CD14-positive monocyte (primary cell): ENCODE data around the gene STX17. TPM values are rescaled to one million over a fixed set of nuclear protein-coding genes. Genes with fewer than 3 reads are reported as not detected.

Experiments
- DNase-seq, 3 donors: peaks; one replicate each; pipeline ENCODE4 v3.0.0-alpha.2; 2011 to 2022
- H2AFZ ChIP-seq: 2 replicates; pipeline ENCODE4 v1.6.0; 2012; ENCODE audit warnings: mild to moderate bottlenecking, low read depth, low read length, inconsistent platforms; ENCODE audit not compliant: insufficient read depth, poor library complexity, severe bottlenecking
- H3K27ac ChIP-seq, 2 donors: 1 replicate in 1 of 2; 2 replicates in 1 of 2; pipeline ENCODE4 v1.5.1; 2012 to 2013; ENCODE audit warnings: low read length in 2 of 2, control low read depth in 1 of 2, inconsistent platforms in 1 of 2, low read depth in 1 of 2, mild to moderate bottlenecking in 1 of 2
- H3K27me3 ChIP-seq, 2 donors: one replicate each; pipeline versions ENCODE4 v1.6.0 to v1.6.1; 2011 to 2013; ENCODE audit warnings: low read length in 2 of 2; ENCODE audit not compliant: control insufficient read depth in 2 of 2, insufficient read depth in 2 of 2
- H3K36me3 ChIP-seq, 2 donors: replicated peaks in 1 of 2; 1 replicate in 1 of 2; 2 replicates in 1 of 2; pipeline versions ENCODE4 v1.5.1 to v1.6.1; 2012 to 2013; ENCODE audit warnings: low read length in 2 of 2, control low read depth in 1 of 2, inconsistent platforms in 1 of 2, mild to moderate bottlenecking in 1 of 2; ENCODE audit not compliant: insufficient read depth in 2 of 2, control insufficient read depth in 1 of 2
- H3K4me1 ChIP-seq, 2 donors: 1 replicate in 1 of 2; 2 replicates in 1 of 2; pipeline versions ENCODE4 v1.5.1 to v1.6.1; 2012 to 2013; ENCODE audit warnings: low read length in 2 of 2, control low read depth in 1 of 2, inconsistent platforms in 1 of 2, mild to moderate bottlenecking in 1 of 2, moderate library complexity in 1 of 2; ENCODE audit not compliant: insufficient read depth in 2 of 2, control insufficient read depth in 1 of 2
- H3K4me2 ChIP-seq: replicated peaks from 2 replicates; pipeline ENCODE3; 2012; ENCODE audit warnings: low read length, moderate library complexity, mild to moderate bottlenecking; ENCODE audit not compliant: poor library complexity, severe bottlenecking; ENCODE audit errors: extremely low read depth
- H3K4me3 ChIP-seq, 3 experiments: fragments of 200-600 bp in 1 of 3; sonication (generic) in 1 of 3; replicated peaks in 1 of 3; 1 replicate in 2 of 3; 2 replicates in 1 of 3; pipeline ENCODE4 v1.5.1; 2011 to 2013; ENCODE audit warnings: low read length in 3 of 3, mild to moderate bottlenecking in 3 of 3, control low read depth in 2 of 3, low read depth in 2 of 3, inconsistent platforms in 1 of 3, moderate library complexity in 1 of 3
- H3K79me2 ChIP-seq: 2 replicates; pipeline ENCODE4 v1.6.0; 2012; ENCODE audit warnings: mild to moderate bottlenecking, control low read depth, inconsistent platforms, low read length, moderate library complexity; ENCODE audit not compliant: insufficient read depth
- H3K9ac ChIP-seq: 2 replicates; pipeline ENCODE4 v1.6.0; 2017; ENCODE audit warnings: low read length, mild to moderate bottlenecking; ENCODE audit not compliant: insufficient read depth, poor library complexity, severe bottlenecking
- H3K9me3 ChIP-seq, 2 donors: replicated peaks in 1 of 2; 1 replicate in 1 of 2; 2 replicates in 1 of 2; pipeline versions ENCODE4 v1.5.1 to v1.6.1; 2012 to 2013; ENCODE audit warnings: low read length in 2 of 2, control low read depth in 1 of 2; ENCODE audit not compliant: control insufficient read depth in 1 of 2, insufficient read depth in 1 of 2
- H4K20me1 ChIP-seq: 2 replicates; pipeline ENCODE4 v1.6.0; 2012; ENCODE audit warnings: mild to moderate bottlenecking, low read length, control low read depth, moderate library complexity; ENCODE audit not compliant: insufficient read depth
- H3K27ac Mint-ChIP-seq, 7 donors: one replicate each; pipeline ENCODE4 v1.8.0; 2020; ENCODE audit warnings: mild to moderate bottlenecking in 7 of 7, mixed read lengths in 7 of 7, moderate library complexity in 6 of 7, inconsistent platforms in 2 of 7
- H3K27me3 Mint-ChIP-seq, 3 donors: one replicate each; pipeline ENCODE4 v1.8.0; 2021 to 2022; ENCODE audit warnings: low read depth in 3 of 3, mild to moderate bottlenecking in 3 of 3, mixed read lengths in 3 of 3, moderate library complexity in 3 of 3, inconsistent platforms in 1 of 3
- H3K36me3 Mint-ChIP-seq, 2 donors: one replicate each; pipeline ENCODE4 v1.8.0; 2020; ENCODE audit warnings: mixed read lengths in 2 of 2, inconsistent platforms in 1 of 2, mild to moderate bottlenecking in 1 of 2
- H3K4me1 Mint-ChIP-seq: one replicate; pipeline ENCODE4 v1.8.0; 2020; ENCODE audit warnings: mild to moderate bottlenecking, mixed read lengths
- H3K4me3 Mint-ChIP-seq, 2 donors: one replicate each; pipeline ENCODE4 v1.8.0; 2020; ENCODE audit warnings: mild to moderate bottlenecking in 2 of 2, mixed read lengths in 2 of 2, moderate library complexity in 1 of 2
- H3K9me3 Mint-ChIP-seq, 7 donors: one replicate each; pipeline ENCODE4 v1.8.0; 2020 to 2022; ENCODE audit warnings: mixed read lengths in 7 of 7, mild to moderate bottlenecking in 6 of 7, moderate library complexity in 6 of 7, inconsistent platforms in 2 of 7
- WGBS: methylation state at CpG from one replicate; pipeline ENCODE4 v1.1.5; 2013; ENCODE audit warnings: missing lambda C conversion rate; ENCODE audit not compliant: insufficient coverage; 5-methylcytosine and 5-hydroxymethylcytosine counted together
- intact Hi-C, 2 donors: fragments of 100-400 bp; cut with micrococcal nuclease; formaldehyde crosslinking; loops; one replicate each; pipeline versions ENCODE4 v1.15.0 to v1.15.1; 2023
- polyA plus RNA-seq, 3 donors: library from polyadenylated mRNA; depleted of rRNA in 1 of 3; unstranded in 2 of 3; stranded (reverse) in 1 of 3; fragments of 300-500 nt in 2 of 3; fragments of >200 nt in 1 of 3; fragmentation: Illumina TruSeq in 2 of 3; gene quantifications; 1 replicate in 2 of 3; 2 replicates in 1 of 3; pipeline ENCODE4 v1.2.3, GENCODE V29; 2012 to 2021
- TF ChIP-seq, protein P1 (sequence below): fragments of 200-600 bp; IDR thresholded peaks from one replicate; pipeline ENCODE4 v1.8.0; 2022; ENCODE audit warnings: antibody characterized with exemption, mild to moderate bottlenecking

The STX17 gene
- polyA plus RNA-seq, 3 donors = 10.3 to 16.8 (median 10.6) TPM

DNA sequence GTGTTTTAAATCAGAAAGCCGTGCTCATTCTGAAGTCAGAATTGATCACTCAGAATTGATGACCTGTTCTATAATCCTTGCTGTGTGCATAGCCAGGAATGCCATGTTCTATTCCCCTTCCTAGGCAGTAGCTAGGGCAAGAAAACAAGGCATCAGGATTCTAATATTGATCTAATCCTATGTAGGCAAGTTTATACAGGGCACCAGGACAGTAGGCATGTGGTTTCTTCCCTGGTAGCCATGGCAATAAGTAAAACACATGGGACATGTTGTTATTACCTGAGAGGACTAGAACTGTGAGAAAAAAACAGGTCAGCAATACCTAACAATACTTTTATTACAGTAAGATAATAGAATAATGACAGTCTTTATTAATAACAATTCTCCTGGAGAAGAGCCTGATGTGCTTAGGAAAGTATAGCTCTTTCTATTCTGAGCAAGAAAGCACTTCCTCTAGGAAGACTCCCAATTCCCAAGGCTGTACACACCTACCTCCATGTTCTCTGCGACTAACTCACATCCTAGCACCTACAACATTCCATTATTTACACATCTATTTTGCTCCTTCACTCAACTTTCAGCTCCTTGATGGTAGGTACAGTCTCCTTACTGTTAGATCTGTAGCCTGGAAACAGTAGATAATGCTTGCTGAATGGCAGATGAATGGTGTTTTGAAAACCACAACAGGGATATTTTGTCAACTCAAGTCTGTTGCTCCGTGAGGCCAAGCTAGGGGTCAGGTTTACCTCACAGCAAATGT lies 70.8 kb downstream of the STX17 start:
- no peaks in the 10 kb centered on the region for H3K27me3 ChIP-seq
- 100% methylated on average over 1 of the region's 3 CpGs for WGBS
- Mint-ChIP-seq H3K27ac (no peak overlapping the region), H3K4me1 (no peaks in the 10 kb centered on the region), H3K36me3 (peaks cover 30 to 33% of the 10 kb centered on the region in 2 donors), H3K4me3 (no peak overlapping the region), H3K9me3 (no peaks in the 10 kb centered on the region), H3K27me3 (no peaks in the 10 kb centered on the region)
- H3K4me1 ChIP-seq = no peaks in the 10 kb centered on the region
- no peak for DNase-seq
- no peak overlapping the region for H3K4me2 ChIP-seq
- H3K27ac ChIP-seq = no peak overlapping the region
- TF ChIP-seq, protein P1, sequence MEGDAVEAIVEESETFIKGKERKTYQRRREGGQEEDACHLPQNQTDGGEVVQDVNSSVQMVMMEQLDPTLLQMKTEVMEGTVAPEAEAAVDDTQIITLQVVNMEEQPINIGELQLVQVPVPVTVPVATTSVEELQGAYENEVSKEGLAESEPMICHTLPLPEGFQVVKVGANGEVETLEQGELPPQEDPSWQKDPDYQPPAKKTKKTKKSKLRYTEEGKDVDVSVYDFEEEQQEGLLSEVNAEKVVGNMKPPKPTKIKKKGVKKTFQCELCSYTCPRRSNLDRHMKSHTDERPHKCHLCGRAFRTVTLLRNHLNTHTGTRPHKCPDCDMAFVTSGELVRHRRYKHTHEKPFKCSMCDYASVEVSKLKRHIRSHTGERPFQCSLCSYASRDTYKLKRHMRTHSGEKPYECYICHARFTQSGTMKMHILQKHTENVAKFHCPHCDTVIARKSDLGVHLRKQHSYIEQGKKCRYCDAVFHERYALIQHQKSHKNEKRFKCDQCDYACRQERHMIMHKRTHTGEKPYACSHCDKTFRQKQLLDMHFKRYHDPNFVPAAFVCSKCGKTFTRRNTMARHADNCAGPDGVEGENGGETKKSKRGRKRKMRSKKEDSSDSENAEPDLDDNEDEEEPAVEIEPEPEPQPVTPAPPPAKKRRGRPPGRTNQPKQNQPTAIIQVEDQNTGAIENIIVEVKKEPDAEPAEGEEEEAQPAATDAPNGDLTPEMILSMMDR = no peak
- H3K79me2 ChIP-seq = no peaks in the 10 kb centered on the region
- no peak overlapping the region for H3K4me3 ChIP-seq
- intact Hi-C loops = no loop called here
- no peak overlapping the region for H2AFZ ChIP-seq
- H3K36me3 ChIP-seq = peaks cover 2 to 48% of the 10 kb centered on the region in 2 donors
- H3K9ac ChIP-seq = no peak overlapping the region
- no peaks in the 10 kb centered on the region for H3K9me3 ChIP-seq
- H4K20me1 ChIP-seq = peaks cover 4% of the 10 kb centered on the region

DNA sequence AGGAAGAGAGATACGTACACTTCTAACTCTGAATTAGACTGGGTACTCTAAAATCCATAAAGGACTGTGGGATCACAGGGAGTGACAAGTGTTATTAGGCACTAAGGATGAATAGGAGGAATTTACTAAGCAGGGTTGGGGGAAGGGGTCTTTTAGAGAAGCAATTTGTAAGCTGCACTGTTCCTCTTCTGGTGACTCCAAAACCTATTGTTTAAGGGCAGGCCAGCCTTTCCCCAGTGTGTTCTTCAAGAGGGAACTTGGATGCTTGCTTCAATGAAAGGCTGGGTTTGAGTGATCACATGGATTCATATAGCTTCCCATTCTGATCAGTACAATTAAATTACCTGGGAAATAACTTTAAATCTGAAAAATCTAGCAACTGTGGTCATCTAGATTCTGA lies 71.8 kb downstream of the STX17 start:
- H4K20me1 ChIP-seq = peaks cover 4% of the 10 kb centered on the region
- no peaks in the 10 kb centered on the region for H3K4me1 ChIP-seq
- no peak for DNase-seq
- H3K27me3 ChIP-seq = no peaks in the 10 kb centered on the region
- peaks cover 10 to 58% of the 10 kb centered on the region in 2 donors for H3K36me3 ChIP-seq
- H3K9me3 ChIP-seq = no peaks in the 10 kb centered on the region
- TF ChIP-seq, protein P1 = no peak
- no peaks in the 10 kb centered on the region for H3K4me1 Mint-ChIP-seq
- WGBS = no CpG with 5 or more reads among the region's 1 CpG
- no peak overlapping the region for H3K4me3 ChIP-seq
- H3K9ac ChIP-seq = no peak overlapping the region
- H3K27ac Mint-ChIP-seq = no peak overlapping the region
- intact Hi-C loops = no loop called here
- H3K4me3 Mint-ChIP-seq = no peak overlapping the region
- no peaks in the 10 kb centered on the region for H3K79me2 ChIP-seq
- no peaks in the 10 kb centered on the region for H3K27me3 Mint-ChIP-seq
- no peaks in the 10 kb centered on the region for H3K9me3 Mint-ChIP-seq
- no peak overlapping the region for H3K4me2 ChIP-seq
- H3K27ac ChIP-seq = no peak overlapping the region
- H3K36me3 Mint-ChIP-seq = peaks cover 38 to 39% of the 10 kb centered on the region in 2 donors
- no peak overlapping the region for H2AFZ ChIP-seq
